Panc1 (cell line): ENCODE data around the gene NWD2. TPM values are rescaled to one million over a fixed set of nuclear protein-coding genes. Genes with fewer than 3 reads are reported as not detected.

Experiments used
- ATAC-seq: fragments of 200-7000 bp; cut with Tn5 transposase; 2 replicates; pipeline ENCODE4 v1.9.1; 2020; ENCODE audit warnings: mild to moderate bottlenecking, moderate library complexity
- BruUV-seq: library from RNA; stranded (reverse); fragments of 400-500 nt; replicated peaks from 2 replicates; lab custom pipeline; 2021; lab: Mats Ljungman, UMichigan
- CTCF ChIA-PET: fragments of 300-600 bp; sonication (Branson Sonifier 250); formaldehyde crosslinking; loops from one replicate; lab custom pipeline; 2022; ENCODE audit warnings: antibody characterized with exemption; lab: Charles Lee
- POLR2A ChIA-PET: fragments of 300-600 bp; sonication (Branson Sonifier 250); formaldehyde crosslinking; loops from one replicate; lab custom pipeline; 2022; ENCODE audit warnings: antibody characterized with exemption; lab: Charles Lee
- DNase-seq: peaks from one replicate; pipeline ENCODE4 v3.0.0-alpha.2; 2010; ENCODE audit warnings: low read depth, low spot score
- H3K27ac ChIP-seq: 2 replicates; pipeline ENCODE4 v1.5.1; 2011; ENCODE audit warnings: mild to moderate bottlenecking, low read length, inconsistent platforms
- H3K27me3 ChIP-seq: fragments of 200-500 bp; sonication (Bioruptor generic); 2 replicates; pipeline ENCODE4 v1.6.0; 2014; ENCODE audit warnings: low read length, inconsistent platforms; ENCODE audit not compliant: control insufficient read depth, insufficient read depth
- H3K36me3 ChIP-seq: fragments of 200-500 bp; sonication (Bioruptor generic); 2 replicates; pipeline ENCODE4 v1.5.1; 2014; ENCODE audit warnings: inconsistent platforms, mild to moderate bottlenecking, low read length, moderate library complexity; ENCODE audit not compliant: control insufficient read depth, insufficient read depth
- H3K4me1 ChIP-seq: 2 replicates; pipeline ENCODE4 v1.5.1; 2011; ENCODE audit warnings: inconsistent platforms, mild to moderate bottlenecking, low read length, moderate library complexity; ENCODE audit not compliant: control insufficient read depth, insufficient read depth
- H3K4me3 ChIP-seq, 2 experiments: 2 replicates each; pipeline ENCODE4 v1.5.1; 2011 to 2012; ENCODE audit warnings: low read depth in 2 of 2, low read length in 2 of 2, mild to moderate bottlenecking in 2 of 2, inconsistent platforms in 1 of 2, moderate library complexity in 1 of 2
- H3K9me3 ChIP-seq: fragments of 200-500 bp; sonication (Bioruptor generic); 2 replicates; pipeline ENCODE4 v1.5.1; 2014; ENCODE audit warnings: low read depth, mild to moderate bottlenecking, inconsistent platforms, low read length, moderate library complexity; ENCODE audit not compliant: control insufficient read depth, insufficient read depth
- CTCF ChIP-seq: fragments of 450-650 bp; IDR thresholded peaks from 2 replicates; pipeline ENCODE4 v1.5.1; 2017; ENCODE audit warnings: mild to moderate bottlenecking
- POLR2AphosphoS5 ChIP-seq: IDR thresholded peaks from 2 replicates; pipeline ENCODE4 v1.6.1; 2012; ENCODE audit warnings: mild to moderate bottlenecking, low read depth, low read length, moderate library complexity
- REST ChIP-seq, 2 experiments: IDR thresholded peaks; 2 replicates each; pipeline ENCODE4 v1.6.1; 2011 to 2012; ENCODE audit warnings: low read depth in 2 of 2, control low read depth in 1 of 2, low read length in 1 of 2, mild to moderate bottlenecking in 1 of 2, moderate library complexity in 1 of 2; ENCODE audit not compliant: insufficient read depth in 1 of 2
- SIN3A ChIP-seq: IDR thresholded peaks from 2 replicates; pipeline ENCODE4 v1.6.1; 2012; ENCODE audit warnings: low read depth, mild to moderate bottlenecking, low read length, moderate library complexity, borderline replicate concordance; ENCODE audit not compliant: insufficient read depth
- TCF7L2 ChIP-seq: IDR thresholded peaks from 2 replicates; pipeline ENCODE4 v1.6.1; 2011; ENCODE audit warnings: mild to moderate bottlenecking, low read depth, low read length, inconsistent platforms
- in situ Hi-C: cut with HindIII; loops from 2 replicates; pipeline ENCODE4 v1.10.0; 2016; ENCODE audit warnings: low sequenced_read_pairs, low pct_unique_long_range_greater_than_20kb
- intact Hi-C: fragments of 100-400 bp; cut with micrococcal nuclease; formaldehyde crosslinking; loops from one replicate; pipeline ENCODE4 v1.10.0; 2022; ENCODE audit not compliant: unreplicated experiment
- total RNA-seq: library from RNA; stranded (reverse); gene quantifications from one replicate; pipeline ENCODE4 v1.2.1, GENCODE V29; 2021; ENCODE audit not compliant: unreplicated experiment

The NWD2 gene
- total RNA-seq, 1 experiment from 2014 or later, result not detected

GRCh38 chr4:37475087-37475486 is 230.5 kb downstream of the NWD2 start:
- H3K4me3 ChIP-seq, result no peak overlapping the region
- H3K27ac ChIP-seq, result no peak overlapping the region
- in situ Hi-C loops, result no loop called here
- H3K9me3 ChIP-seq, result no peaks in the 10 kb centered on the region
- BruUV-seq, result no TSS peak
- ChIA-PET POLR2A (no interaction called here), CTCF (no interaction called here)
- H3K36me3 ChIP-seq, result no peaks in the 10 kb centered on the region
- ATAC-seq, result no peak
- 0 out of 2 replicates have a peak, but pooled peaks cover 2% of the 10 kb centered on the region for H3K27me3 ChIP-seq
- no peak for DNase-seq
- TF ChIP-seq POLR2AphosphoS5 (no peak), REST (IDR thresholded peaks at IDR 0.05; ENCODE audit: insufficient read depth in 1 of 2, low read depth in 2 of 2, low read length in 1 of 2) (no peak), CTCF (no peak), SIN3A (no peak), TCF7L2 (no peak)
- intact Hi-C loops, result no loop called here
- no peaks in the 10 kb centered on the region for H3K4me1 ChIP-seq

- H3K9me3 ChIP-seq, result no peaks in the 10 kb centered on the region
- no peak overlapping the region for H3K4me3 ChIP-seq
- DNase-seq, result no peak
- H3K4me1 ChIP-seq, result no peaks in the 10 kb centered on the region
- ATAC-seq, result no peak
- ChIA-PET POLR2A (no interaction called here), CTCF (no interaction called here)
- no TSS peak for BruUV-seq
- TF ChIP-seq TCF7L2, result no peak
- TF ChIP-seq CTCF, result no peak
- no peak for TF ChIP-seq POLR2AphosphoS5
- TF ChIP-seq SIN3A, result no peak
- no peak for TF ChIP-seq REST (IDR thresholded peaks at IDR 0.05; ENCODE audit: insufficient read depth in 1 of 2, low read depth in 2 of 2, low read length in 1 of 2)
- no peaks in the 10 kb centered on the region for H3K36me3 ChIP-seq
- intact Hi-C loops (no loop called here), in situ Hi-C loops (no loop called here)
- H3K27me3 ChIP-seq, result 0 out of 2 replicates have a peak, but pooled peaks cover 2% of the 10 kb centered on the region
- no peak overlapping the region for H3K27ac ChIP-seq
These were observed 231.2 kb downstream of the NWD2 start for GRCh38 chr4:37475776-37476175.
